GM10266 (cell line): ENCODE measurements around the gene PET100.

Experiments used
- DNase-seq: peaks from one replicate; pipeline ENCODE4 v3.0.0; 2012; ENCODE audit errors: extremely low spot score
- CTCF ChIP-seq: IDR thresholded peaks from 2 replicates; pipeline ENCODE4 v1.5.1; 2012; ENCODE audit warnings: mild to moderate bottlenecking, low read depth; ENCODE audit not compliant: control insufficient read depth, insufficient read depth; ENCODE audit errors: missing control alignments

PET100 gene, protein sequence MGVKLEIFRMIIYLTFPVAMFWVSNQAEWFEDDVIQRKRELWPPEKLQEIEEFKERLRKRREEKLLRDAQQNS

DNA sequence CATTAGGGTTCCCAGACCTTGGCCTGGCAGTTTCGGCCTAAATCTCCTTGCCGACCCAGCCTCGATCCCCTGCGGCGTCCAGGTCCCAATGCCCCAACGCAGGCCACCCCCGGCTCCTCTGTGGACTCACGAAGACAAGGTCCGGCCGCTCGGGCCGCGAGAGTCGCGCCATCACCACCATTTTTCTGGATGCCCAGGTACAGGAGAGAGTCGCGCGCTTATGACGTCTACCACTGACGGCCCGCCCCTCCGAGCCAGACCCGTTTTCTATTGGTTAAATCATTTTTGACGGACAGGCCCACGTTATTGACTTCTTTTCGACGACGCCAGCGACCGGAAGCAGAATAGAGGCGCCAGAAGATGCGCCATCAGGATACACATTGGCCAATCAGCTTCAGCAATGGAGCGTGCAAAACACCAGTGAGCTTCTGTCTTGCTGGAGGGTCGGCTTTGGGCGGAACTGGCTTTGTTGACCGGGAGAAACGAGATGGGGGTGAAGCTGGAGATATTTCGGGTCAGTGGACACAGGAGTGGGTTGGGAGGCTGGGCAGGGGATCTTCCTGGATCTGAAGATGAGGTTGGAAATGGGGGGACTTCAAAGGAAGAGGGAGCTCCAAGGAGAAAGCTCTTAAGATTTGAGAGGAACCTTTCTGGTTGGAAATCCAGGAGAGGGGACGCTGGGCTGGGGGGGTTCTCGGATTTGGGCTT lies at the start of gene PET100, which contains the start of gene XAB2:
PET100 (plus strand) TSS at position 447 of the 708 bp plus-strand sequence; CDS start at position 488, 41 bp downstream.
XAB2 (minus strand) TSS at position 199 of the 708 bp plus-strand sequence; CDS start at position 181, 18 bp downstream.
- no peak for TF ChIP-seq CTCF
- peak; percentile 99 for DNase-seq

DNA sequence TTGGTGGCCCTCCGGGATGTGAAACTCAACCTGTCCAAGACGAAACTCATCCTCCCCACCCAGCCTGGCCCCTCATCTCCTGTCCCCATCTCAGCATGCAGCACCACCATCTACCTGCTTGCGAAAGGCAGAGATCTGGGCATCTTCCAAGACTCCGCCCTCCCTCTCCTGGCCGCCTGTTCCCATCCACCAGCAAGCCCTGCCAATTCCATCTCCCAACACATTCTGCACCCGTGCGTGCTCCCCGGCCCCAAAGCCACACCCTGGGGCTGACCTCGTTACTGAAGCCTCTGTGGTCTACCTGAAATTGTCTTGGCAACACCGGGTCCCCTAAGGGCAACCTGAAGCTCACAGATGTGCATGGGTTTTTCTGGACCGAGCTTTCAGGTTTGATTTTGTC lies 47.1 kb upstream of the PET100 start:
- DNase-seq: no peak
- TF ChIP-seq CTCF: no peak

DNA sequence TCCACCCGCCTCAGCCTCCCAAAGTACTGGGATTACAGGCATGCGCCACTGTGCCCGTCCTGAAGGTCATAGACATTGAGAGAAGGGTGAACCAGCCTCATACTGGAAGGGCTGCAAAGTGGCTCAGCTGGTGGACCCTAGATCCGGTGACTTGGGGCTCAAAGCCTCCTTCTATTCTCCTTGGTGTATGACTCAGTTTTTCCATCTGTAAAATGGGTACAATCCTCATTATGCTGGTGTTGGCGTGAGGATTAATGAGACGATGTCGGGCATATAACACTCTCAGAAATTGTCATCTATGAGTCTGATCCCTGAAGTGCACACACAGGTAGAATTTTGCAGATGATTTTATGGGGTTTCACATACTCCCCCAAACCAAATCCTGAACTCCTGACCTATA lies 39.8 kb upstream of the PET100 start:
- no peak for DNase-seq
- TF ChIP-seq CTCF: no peak

GRCh38 chr19:7590256-7590655 lies 39.3 kb upstream of the PET100 start:
- DNase-seq: no peak
- no peak for TF ChIP-seq CTCF

GRCh38 chr19:7595466-7596133 lies 34.0 kb upstream of the PET100 start, which contains the start of gene CAMSAP3:
CAMSAP3 (plus strand) TSS chr19:7595863; CDS start chr19:7596003, 140 bp downstream.
- DNase-seq: peak; percentile 85
- no peak for TF ChIP-seq CTCF

GRCh38 chr19:7596211-7596937 lies 33.2 kb upstream of the PET100 start:
- DNase-seq: peak; percentile 45
- no peak for TF ChIP-seq CTCF
